ELF-1 (cell line): ENCODE measurements around the gene KDM4C.
"Not testable (repeated sequence)": the region's sequence is repeated elsewhere in the genome, so short reads cannot be mapped to it uniquely, and the experiment has no call there.

Experiments used
- DNase-seq: peaks from one replicate; pipeline ENCODE4 v3.0.0-alpha.2; 2016; ENCODE audit warnings: low read depth, low spot score

The KDM4C gene

DNA sequence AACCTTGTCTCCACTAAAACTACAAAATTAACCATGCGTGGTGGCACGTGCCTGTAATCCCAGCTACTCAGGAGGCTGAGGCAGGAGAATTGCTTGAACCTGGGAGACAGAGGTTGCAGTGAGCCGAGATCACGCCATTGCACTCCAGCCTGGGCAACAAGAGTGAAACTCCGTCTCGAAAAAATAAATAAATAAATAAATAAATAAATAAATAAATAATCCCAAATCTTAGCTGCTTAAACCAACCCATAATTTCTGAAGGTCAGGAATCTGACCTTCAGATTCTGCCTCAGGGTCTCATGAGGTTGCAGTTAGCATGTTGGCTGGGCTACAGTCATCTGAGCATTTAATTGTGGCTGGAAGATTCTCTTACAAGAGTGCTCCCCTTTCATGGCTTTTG is 48.5 kb downstream of the KDM4C start:
- DNase-seq, result not testable (repeated sequence)

DNA sequence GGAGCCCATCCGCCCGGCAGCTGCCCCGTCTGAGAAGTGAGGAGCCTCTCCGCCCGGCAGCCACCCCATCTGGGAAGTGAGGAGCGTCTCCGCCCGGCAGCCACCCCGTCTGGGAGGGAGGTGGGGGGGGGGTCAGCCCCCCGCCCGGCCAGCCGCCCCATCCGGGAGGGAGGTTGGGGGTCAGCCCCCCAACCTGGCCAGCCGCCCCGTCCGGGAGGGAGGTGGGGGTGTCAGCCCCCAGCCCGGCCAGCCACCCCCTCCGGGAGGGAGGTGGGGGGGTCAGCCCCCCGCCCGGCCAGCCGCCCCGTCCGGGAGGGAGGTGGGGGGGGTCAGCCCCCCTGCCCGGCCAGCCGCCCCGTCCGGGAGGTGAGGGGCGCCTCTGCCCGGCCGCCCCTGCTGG is 49.9 kb downstream of the KDM4C start:
- DNase-seq, result not testable (repeated sequence)

GRCh38 chr9:6811436-6811835 is 53.7 kb downstream of the KDM4C start:
- no peak for DNase-seq

DNA sequence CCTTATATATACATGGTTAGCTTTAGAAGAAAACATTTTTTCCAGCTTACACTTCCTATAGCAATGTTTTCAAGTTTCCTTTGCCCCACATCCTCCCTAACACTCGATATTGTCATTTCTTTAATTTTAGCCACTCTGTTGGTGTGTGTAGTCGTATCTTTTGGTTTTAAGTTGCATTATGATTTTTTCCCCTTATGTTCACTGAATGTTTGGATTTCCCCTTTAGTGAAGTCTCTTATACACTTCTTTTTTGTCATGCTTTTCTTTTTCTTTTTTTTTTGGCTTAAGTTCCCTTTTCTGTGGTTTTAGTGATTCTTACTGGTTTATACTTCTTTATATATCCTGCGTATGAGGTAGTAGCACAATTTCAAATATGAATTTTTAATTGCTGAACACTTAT is 58.8 kb downstream of the KDM4C start:
- no peak for DNase-seq

GRCh38 chr9:6818292-6818922 is 60.6 kb downstream of the KDM4C start:
- no peak for DNase-seq

- no peak for DNase-seq
Measured at GRCh38 chr9:6819112-6819511, 61.3 kb downstream of the KDM4C start.

DNA sequence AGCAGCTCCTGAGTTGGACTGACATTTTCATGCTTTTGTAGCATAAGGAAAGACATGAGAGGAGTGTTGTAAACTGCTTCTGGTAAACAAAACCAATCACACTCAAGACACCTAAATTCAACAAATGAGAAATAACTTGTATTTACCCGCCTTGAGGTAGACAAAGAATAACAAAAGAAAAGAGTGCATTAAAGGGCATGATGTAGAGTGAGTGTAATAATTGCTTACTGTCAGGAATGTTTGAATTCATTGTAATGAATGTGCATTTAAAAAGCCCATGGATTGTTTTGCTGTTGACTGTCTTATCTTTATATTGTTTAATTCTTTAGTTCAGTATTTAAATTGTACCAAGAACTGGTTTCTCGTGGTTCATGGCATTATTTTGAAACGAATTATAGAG is 61.8 kb downstream of the KDM4C start:
- DNase-seq, result no peak

DNA sequence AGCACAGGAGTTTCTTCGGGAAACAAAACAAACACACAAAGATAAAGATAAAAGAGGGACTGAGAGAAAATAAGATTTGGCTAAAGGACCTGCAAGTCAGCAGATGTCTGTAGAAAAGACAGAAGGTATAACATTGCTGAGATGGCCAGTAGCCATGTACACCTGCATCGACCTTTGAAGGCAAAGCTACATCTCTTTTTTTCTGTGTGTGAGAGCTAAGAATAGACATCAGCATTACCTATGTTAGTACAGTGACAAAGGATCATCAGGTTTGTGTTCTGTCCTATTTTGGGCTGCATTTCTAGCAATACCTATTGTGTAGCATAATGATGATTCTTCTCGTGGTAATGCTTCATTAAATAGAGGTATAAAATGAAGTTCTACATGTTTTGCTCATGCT is 64.9 kb downstream of the KDM4C start:
- DNase-seq, result no peak

DNA sequence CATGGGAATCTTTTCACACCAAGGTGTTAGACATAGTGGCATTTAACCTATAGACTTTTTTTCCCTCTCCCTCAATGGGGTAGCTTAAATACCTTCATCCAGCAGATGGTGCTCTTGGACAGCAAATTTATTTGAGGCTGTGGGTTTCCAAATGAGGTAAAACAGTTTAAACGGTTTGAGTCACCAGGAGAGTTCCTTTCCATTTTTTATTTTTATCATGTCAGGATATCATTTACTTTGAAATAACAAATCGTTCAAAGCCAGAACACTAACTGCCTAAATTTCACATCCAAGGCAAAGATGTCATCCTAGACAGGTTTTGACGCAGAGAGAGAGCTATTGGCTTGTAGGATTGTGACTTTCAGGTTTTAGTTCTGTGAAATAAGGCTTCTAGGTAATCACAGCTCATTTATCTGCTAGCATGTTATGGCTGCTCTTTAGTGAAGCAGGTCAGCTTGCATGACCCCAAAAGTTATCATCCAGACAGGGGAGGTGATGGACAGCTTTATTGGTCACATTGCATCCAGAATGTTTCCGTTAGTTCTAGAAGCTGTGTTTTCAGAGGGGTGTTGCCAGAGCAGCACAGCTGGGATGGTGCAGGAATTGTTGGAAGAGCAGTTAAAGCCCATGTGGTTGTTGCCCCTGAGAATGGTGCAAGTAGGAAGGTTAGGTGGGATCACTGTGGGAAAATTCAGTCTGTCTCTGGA is 69.8 kb downstream of the KDM4C start:
- peak; percentile 54 for DNase-seq

DNA sequence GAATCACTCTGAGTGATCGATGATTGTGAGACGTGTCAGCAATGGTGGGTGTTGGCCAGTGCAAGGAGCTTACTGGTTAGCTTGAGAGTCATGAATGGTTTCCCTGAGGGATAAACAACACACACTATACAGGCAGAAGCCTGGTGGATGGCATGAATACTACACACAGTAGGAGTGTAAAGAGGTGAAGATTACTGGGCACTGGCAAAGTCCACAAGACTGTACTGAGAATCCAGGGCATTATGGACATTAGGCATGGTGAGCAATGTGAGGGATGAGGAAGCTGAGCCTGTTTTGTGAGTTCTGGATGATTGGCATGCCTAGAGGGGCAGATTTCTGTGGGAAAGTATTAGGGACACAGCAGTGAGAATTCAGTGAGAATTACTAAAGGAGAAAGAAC is 71.3 kb downstream of the KDM4C start:
- DNase-seq, result peak; percentile 13

GRCh38 chr9:6829536-6829935 is 71.8 kb downstream of the KDM4C start:
- DNase-seq, result no peak

- DNase-seq, result no peak
Measured at GRCh38 chr9:6833518-6834192, 75.9 kb downstream of the KDM4C start.

DNA sequence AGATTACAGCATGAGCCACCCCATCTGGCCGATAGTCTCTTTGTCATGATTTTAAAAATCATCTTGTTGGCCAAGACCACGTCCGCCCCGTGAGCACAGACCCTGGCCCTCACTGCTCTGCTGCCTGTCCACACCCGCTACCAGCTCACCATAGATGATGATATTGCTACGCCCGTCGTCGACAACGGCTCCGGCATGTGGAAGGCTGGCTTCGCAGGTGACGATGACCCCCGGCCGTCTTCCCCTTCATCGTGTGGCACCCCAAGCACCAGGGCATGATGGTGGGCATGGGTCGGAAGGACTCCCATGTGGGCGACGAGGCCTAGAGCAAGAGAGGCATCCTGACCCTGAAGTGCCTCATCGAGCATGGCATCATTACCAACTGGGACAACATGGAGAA is 76.5 kb downstream of the KDM4C start:
- no peak for DNase-seq

- DNase-seq, result no peak
Measured at GRCh38 chr9:6838158-6838557, 80.4 kb downstream of the KDM4C start.

DNA sequence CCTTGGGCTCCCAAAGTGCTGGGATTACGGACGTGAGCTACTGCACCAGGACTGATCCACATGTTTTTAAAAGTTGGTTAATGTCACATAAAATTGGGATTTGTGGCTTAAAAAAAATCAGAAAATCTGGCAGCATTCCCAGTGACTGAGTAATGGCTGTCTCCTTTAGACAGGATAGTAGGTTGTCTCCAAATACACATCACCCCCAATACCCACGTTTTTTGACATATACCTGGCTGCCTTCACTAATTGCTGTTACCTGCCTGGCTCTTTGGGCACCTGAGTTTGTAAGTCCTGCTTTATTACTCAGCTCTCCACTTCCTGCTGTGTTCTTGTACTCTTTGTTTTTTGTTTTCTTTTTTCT is 84.8 kb downstream of the KDM4C start:
- no peak for DNase-seq

DNA sequence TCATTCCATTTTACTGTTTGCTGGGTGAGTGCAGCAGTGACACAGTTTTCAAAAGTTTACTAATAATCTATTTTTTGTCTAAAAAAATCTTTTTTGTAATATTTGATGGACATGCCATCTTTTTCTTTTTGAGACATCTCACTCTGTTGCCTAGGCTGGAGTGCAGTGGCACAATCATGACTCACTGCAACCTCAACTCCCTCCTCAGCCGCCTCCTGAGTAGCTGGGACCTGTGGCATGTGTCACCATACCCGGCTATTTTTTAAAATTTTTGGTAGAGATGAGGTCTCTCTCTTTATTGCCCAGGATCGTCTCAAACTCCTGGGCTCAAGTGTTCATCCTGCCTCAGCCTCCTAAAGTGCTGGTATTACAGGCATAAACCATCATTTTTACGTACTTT is 86.0 kb downstream of the KDM4C start:
- no peak for DNase-seq

DNA sequence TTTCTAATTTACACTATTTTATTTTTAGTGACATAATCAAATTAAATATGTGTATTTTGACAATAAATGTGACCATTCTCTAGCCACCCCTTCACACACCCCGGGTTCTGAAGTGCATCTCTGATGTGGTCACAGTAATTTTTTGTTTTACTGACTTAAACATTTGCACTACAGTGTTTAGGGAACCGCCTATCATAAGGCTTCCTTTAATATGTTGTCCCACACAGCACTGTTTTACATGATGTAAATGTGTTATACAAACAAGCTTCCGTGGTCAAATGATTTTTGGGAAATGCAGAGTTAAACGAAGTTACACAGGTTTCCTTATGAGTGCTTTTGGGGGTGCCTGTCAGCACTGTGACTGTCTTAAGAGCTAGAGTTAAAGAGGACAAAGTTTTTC is 86.5 kb downstream of the KDM4C start:
- DNase-seq, result no peak

DNA sequence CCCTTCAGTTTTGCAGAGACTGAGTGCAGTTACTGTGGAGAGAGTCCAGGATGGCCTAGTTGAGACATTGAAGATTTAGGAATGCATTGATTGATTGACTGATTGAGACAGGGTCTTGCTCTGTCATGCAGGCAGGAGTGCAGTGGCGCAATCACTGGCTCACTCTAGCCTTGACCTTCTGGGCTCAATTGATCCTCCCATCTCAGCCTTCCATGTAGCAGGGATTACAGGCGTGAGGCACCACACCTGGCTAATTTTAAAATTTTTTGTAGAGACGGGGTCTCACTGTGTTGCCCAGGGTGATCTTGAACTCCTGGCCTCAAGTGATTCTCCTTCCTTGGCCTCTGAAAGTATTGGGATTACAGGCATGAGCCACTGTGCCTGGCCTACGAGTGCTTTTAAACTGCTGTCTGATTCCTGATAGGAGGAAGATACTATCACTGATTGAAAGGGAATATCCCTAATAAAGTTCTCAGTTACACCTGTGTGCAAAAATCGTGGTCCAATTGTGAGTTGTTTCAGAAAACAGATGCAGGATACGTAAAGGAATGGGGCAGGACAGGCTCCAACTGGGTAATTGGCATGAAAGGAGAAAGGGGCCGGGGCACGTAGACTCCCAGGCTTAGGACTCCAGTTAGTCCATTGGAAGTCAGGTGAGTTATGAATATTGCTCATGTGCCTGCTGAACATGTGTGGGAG is 87.5 kb downstream of the KDM4C start:
- no peak for DNase-seq

DNA sequence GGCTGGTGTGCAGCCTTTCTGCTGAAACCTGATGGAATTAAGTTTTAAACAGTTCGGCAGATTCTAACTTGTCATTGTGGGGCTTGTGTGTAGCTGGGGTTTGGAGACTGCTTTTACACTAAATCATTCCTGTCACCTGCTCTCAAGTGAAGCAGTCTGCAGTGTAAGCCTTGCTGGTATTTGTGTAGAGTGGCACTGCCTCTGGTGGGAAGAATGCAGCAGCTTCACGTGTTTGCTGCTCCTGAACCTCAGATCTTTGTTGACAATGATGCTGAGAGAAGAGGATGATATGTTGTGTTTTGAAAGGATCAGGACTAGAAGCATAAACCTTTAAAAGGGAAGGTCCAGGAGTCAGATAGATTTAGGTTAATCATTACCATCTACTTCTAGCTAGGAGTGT is 88.1 kb downstream of the KDM4C start:
- DNase-seq, result peak; percentile 55

- DNase-seq, result no peak
Measured at GRCh38 chr9:6852243-6852963, 94.6 kb downstream of the KDM4C start.

DNA sequence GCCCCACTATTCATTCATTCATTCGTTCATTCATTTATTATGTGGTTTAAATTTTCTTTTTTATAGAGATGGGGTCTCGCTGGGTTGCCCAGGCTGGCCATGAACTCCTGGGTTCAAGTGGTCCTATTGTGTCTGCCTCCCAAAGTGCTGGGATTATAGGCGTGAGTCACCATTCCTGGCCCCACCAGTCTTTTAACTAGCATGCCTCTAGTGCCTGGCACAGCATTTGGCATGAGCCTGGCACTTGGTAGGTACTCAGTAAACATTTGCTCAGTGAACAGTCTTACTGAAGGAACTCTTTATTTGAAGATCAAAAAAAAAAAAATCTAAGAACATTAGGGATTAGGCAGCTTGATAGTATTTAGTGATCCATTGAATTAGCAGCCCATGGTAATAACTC is 98.1 kb downstream of the KDM4C start:
- DNase-seq, result no peak

- DNase-seq, result no peak
Measured at GRCh38 chr9:6864102-6864501, 106.3 kb downstream of the KDM4C start.
